Hepatocyte (in vitro differentiated cells): Measurements from ENCODE around the gene CRYBA1. TPM values are rescaled to one million over a fixed set of nuclear protein-coding genes. Genes with fewer than 3 reads are reported as not detected.

Experiments used
- DNase-seq: peaks from one replicate; pipeline ENCODE4 v3.0.0-alpha.2; 2016; ENCODE audit warnings: low spot score
- H2AFZ ChIP-seq: fragments of 200-600 bp; sonication (generic); 2 replicates; pipeline ENCODE4 v1.6.0; 2016; ENCODE audit warnings: antibody characterized with exemption, mild to moderate bottlenecking
- H3K27ac ChIP-seq: fragments of 200-600 bp; sonication (generic); 2 replicates; pipeline ENCODE4 v1.5.1; 2016; ENCODE audit warnings: mild to moderate bottlenecking
- H3K27me3 ChIP-seq: fragments of 200-600 bp; sonication (generic); 2 replicates; pipeline ENCODE4 v1.6.1; 2016
- H3K36me3 ChIP-seq: fragments of 200-600 bp; sonication (generic); replicated peaks from 2 replicates; pipeline ENCODE4 v1.5.1; 2016; ENCODE audit warnings: low read depth; ENCODE audit not compliant: insufficient read depth
- H3K4me1 ChIP-seq: fragments of 200-600 bp; sonication (generic); 2 replicates; pipeline ENCODE4 v1.5.1; 2016; ENCODE audit warnings: mild to moderate bottlenecking, moderate library complexity; ENCODE audit not compliant: insufficient read depth
- H3K4me2 ChIP-seq: fragments of 200-600 bp; sonication (generic); 2 replicates; pipeline ENCODE4 v1.6.0; 2016
- H3K4me3 ChIP-seq: fragments of 200-600 bp; sonication (generic); 2 replicates; pipeline ENCODE4 v1.5.1; 2016; ENCODE audit warnings: mild to moderate bottlenecking
- H3K79me2 ChIP-seq: fragments of 200-600 bp; sonication (generic); 2 replicates; pipeline ENCODE4 v1.6.0; 2017; ENCODE audit warnings: mild to moderate bottlenecking
- H3K9me2 ChIP-seq: fragments of 200-600 bp; sonication (generic); replicated peaks from 2 replicates; pipeline ENCODE4 v1.6.0; 2017; ENCODE audit warnings: mild to moderate bottlenecking; ENCODE audit not compliant: insufficient read depth
- H3K9me3 ChIP-seq: fragments of 200-600 bp; sonication (generic); 2 replicates; pipeline ENCODE4 v1.5.1; 2016; ENCODE audit warnings: low read depth, mild to moderate bottlenecking
- H4K20me1 ChIP-seq: fragments of 200-600 bp; sonication (generic); 2 replicates; pipeline ENCODE4 v1.6.0; 2016; ENCODE audit warnings: mild to moderate bottlenecking; ENCODE audit not compliant: insufficient read depth, poor library complexity, severe bottlenecking
- CTCF ChIP-seq: fragments of 200-600 bp; sonication (generic); IDR thresholded peaks from 2 replicates; pipeline ENCODE4 v1.5.1; 2016; ENCODE audit warnings: antibody characterized with exemption, mild to moderate bottlenecking; ENCODE audit not compliant: poor library complexity
- EZH2 ChIP-seq: fragments of 200-600 bp; sonication (generic); IDR thresholded peaks from 2 replicates; pipeline ENCODE4 v1.6.1; 2016; ENCODE audit warnings: antibody characterized with exemption, mild to moderate bottlenecking, borderline replicate concordance
- EZH2phosphoT487 ChIP-seq: fragments of 200-600 bp; sonication (generic); IDR thresholded peaks from one replicate; pipeline ENCODE4 v1.6.1; 2018; ENCODE audit warnings: antibody characterized with exemption, mild to moderate bottlenecking, low read depth, moderate library complexity; ENCODE audit not compliant: unreplicated experiment, severe bottlenecking
- WGBS: methylation state at CpG from one replicate; pipeline ENCODE4 v1.1.6; 2016; ENCODE audit warnings: low lambda C conversion rate; ENCODE audit errors: missing lambda C conversion rate; 5-methylcytosine and 5-hydroxymethylcytosine counted together
- polyA plus RNA-seq: library from polyadenylated mRNA; unstranded; fragments of >200 nt; fragmentation: Nextera tagmentation; extraction: Ambion mirVana; gene quantifications from 2 replicates; pipeline ENCODE4 v1.2.1, GENCODE V29; 2016
- total RNA-seq: library from RNA; depleted of rRNA; stranded (reverse); fragments of >200 nt; gene quantifications from 2 replicates; pipeline ENCODE4 v1.2.3, GENCODE V29; 2014

The CRYBA1 gene
- total and polyA plus RNA-seq, 2 experiments from 2014 or later: not detected

GRCh38 chr17:29278692-29279091 lies 32.0 kb downstream of the CRYBA1 start:
- Histone ChIP-seq H3K4me2 (no peak overlapping the region), H2AFZ (no peak overlapping the region), H3K4me3 (no peak overlapping the region), H3K9me3 (peaks cover 9% of the 10 kb centered on the region), H3K36me3 (no peaks in the 10 kb centered on the region), H3K27ac (no peak overlapping the region), H3K27me3 (no peaks in the 10 kb centered on the region), H3K4me1 (peaks cover 6% of the 10 kb centered on the region), H4K20me1 (peaks cover 94% of the 10 kb centered on the region), H3K9me2 (no peaks in the 10 kb centered on the region), H3K79me2 (peaks cover 100% of the 10 kb centered on the region)
- TF ChIP-seq EZH2: no peak
- DNase-seq: no peak

GRCh38 chr17:29279397-29280070 lies 32.9 kb downstream of the CRYBA1 start:
- no peak overlapping the region for H2AFZ ChIP-seq
- peaks cover 94% of the 10 kb centered on the region for H4K20me1 ChIP-seq
- DNase-seq: no peak
- no peaks in the 10 kb centered on the region for H3K9me2 ChIP-seq
- 96% methylated on average over 5 of the region's 5 CpGs for WGBS
- no peaks in the 10 kb centered on the region for H3K27me3 ChIP-seq
- H3K9me3 ChIP-seq: peaks cover 9% of the 10 kb centered on the region
- H3K79me2 ChIP-seq: peaks cover 100% of the 10 kb centered on the region
- no peak for TF ChIP-seq CTCF
- TF ChIP-seq EZH2: no peak
- TF ChIP-seq EZH2phosphoT487: no peak
- H3K4me1 ChIP-seq: peaks cover 6% of the 10 kb centered on the region
- H3K4me3 ChIP-seq: no peak overlapping the region
- no peak overlapping the region for H3K4me2 ChIP-seq
- no peaks in the 10 kb centered on the region for H3K36me3 ChIP-seq
- H3K27ac ChIP-seq: no peak overlapping the region

GRCh38 chr17:29283496-29283895 lies 36.8 kb downstream of the CRYBA1 start:
- Histone ChIP-seq H2AFZ (no peak overlapping the region), H3K4me1 (no peaks in the 10 kb centered on the region), H3K27me3 (no peaks in the 10 kb centered on the region), H3K9me3 (peaks cover 9% of the 10 kb centered on the region), H4K20me1 (peaks cover 97% of the 10 kb centered on the region), H3K27ac (no peak overlapping the region), H3K4me2 (peak overlapping the region; percentile 53), H3K79me2 (peaks cover 100% of the 10 kb centered on the region), H3K9me2 (no peaks in the 10 kb centered on the region), H3K4me3 (no peak overlapping the region), H3K36me3 (no peaks in the 10 kb centered on the region)
- no peak for DNase-seq
- WGBS: 82% methylated on average over 5 of the region's 5 CpGs
- TF ChIP-seq EZH2phosphoT487 (no peak), CTCF (peak; percentile 23)

GRCh38 chr17:29283961-29284360 lies 37.3 kb downstream of the CRYBA1 start:
- Histone ChIP-seq H3K9me3 (peaks cover 9% of the 10 kb centered on the region), H3K36me3 (no peaks in the 10 kb centered on the region), H3K27me3 (no peaks in the 10 kb centered on the region), H3K4me3 (no peak overlapping the region), H3K9me2 (no peaks in the 10 kb centered on the region), H3K79me2 (peaks cover 100% of the 10 kb centered on the region), H2AFZ (no peak overlapping the region), H3K27ac (no peak overlapping the region), H3K4me2 (peak overlapping the region; percentile 53), H4K20me1 (peaks cover 97% of the 10 kb centered on the region), H3K4me1 (no peaks in the 10 kb centered on the region)
- DNase-seq: no peak
- TF ChIP-seq EZH2phosphoT487 (no peak), CTCF (no peak), EZH2 (no peak)
- WGBS: 65% methylated on average over 2 of the region's 2 CpGs
